ENCODE results near the gene SPATA7.

- TF ChIP-seq POLR2AphosphoS5 (IDR thresholded peaks at IDR 0.05; ENCODE audit: low read depth, low read length) = no peak
- TF ChIP-seq TAF1 (IDR thresholded peaks at IDR 0.05; ENCODE audit: borderline replicate concordance, insufficient read depth, low read length) = no peak
- no peak for TF ChIP-seq REST (IDR thresholded peaks at IDR 0.05; ENCODE audit: insufficient read depth in 1 of 2, low read depth in 2 of 2, low read length in 2 of 2)
These were observed 53.6 kb downstream of the SPATA7 start for GRCh38 chr14:88439088-88439487.

All from PFSK-1 (cell line).